Measurements from ENCODE around the gene NPAS4.
"Not testable (repeated sequence)": the region's sequence is repeated elsewhere in the genome, so short reads cannot be mapped to it uniquely, and the experiment has no call there.

Gene NPAS4
- total RNA-seq = 0 to 2.6 (median 0) reads per million in 17 experiments

- no peak for DNase-seq
These were observed at the start of gene NPAS4 for GRCh38 chr11:66420671-66421476. Gene NPAS4 (plus strand): TSS chr11:66421035. CDS start chr11:66421180, 145 bp downstream.

GRCh38 chr11:66371627-66372415 lies 49.0 kb upstream of the NPAS4 start, which contains the start of gene SLC29A2:
Gene SLC29A2 (minus strand): TSS chr11:66371760. CDS start chr11:66371591, 169 bp downstream.
- peak in 3 of 4 experiments; percentile 18 to 57 (median 22) for DNase-seq

- no peak for DNase-seq
These were observed 47.6 kb upstream of the NPAS4 start for GRCh38 chr11:66373265-66373664.

GRCh38 chr11:66373690-66374287 lies 47.0 kb upstream of the NPAS4 start:
- not testable (repeated sequence) for DNase-seq

- DNase-seq = peak in 1 of 4 experiments; percentile 22
These were observed 40.6 kb upstream of the NPAS4 start for GRCh38 chr11:66380264-66380663.

- not testable (repeated sequence) for DNase-seq
These were observed 36.5 kb upstream of the NPAS4 start for GRCh38 chr11:66384316-66384715.

GRCh38 chr11:66386171-66387069 lies 34.4 kb upstream of the NPAS4 start:
- DNase-seq = peak; percentile 87 to 96 (median 92)

GRCh38 chr11:66388780-66389386 lies 32.0 kb upstream of the NPAS4 start:
- peak; percentile 79 to 88 (median 84) for DNase-seq

- no peak for DNase-seq
These were observed 29.5 kb upstream of the NPAS4 start for GRCh38 chr11:66391322-66391721.

- DNase-seq = no peak
These were observed 26.9 kb upstream of the NPAS4 start for GRCh38 chr11:66393954-66394353.

- no peak for DNase-seq
These were observed 13.2 kb upstream of the NPAS4 start for GRCh38 chr11:66407651-66408050.

GRCh38 chr11:66408488-66409214 lies 12.2 kb upstream of the NPAS4 start:
- peak; percentile 87 to 97 (median 94) for DNase-seq

GRCh38 chr11:66409226-66409625 lies 11.6 kb upstream of the NPAS4 start:
- DNase-seq = no peak

- no peak for DNase-seq
These were observed 10.6 kb upstream of the NPAS4 start for GRCh38 chr11:66410191-66410590.

GRCh38 chr11:66411323-66411722 lies 9.5 kb upstream of the NPAS4 start:
- no peak for DNase-seq

- no peak for DNase-seq
These were observed 8.7 kb upstream of the NPAS4 start for GRCh38 chr11:66412110-66412509.

- no peak for DNase-seq
These were observed 7.7 kb upstream of the NPAS4 start for GRCh38 chr11:66413167-66413566.

- DNase-seq = no peak
These were observed 6.5 kb upstream of the NPAS4 start for GRCh38 chr11:66414120-66414934.

GRCh38 chr11:66415423-66415822 lies 5.4 kb upstream of the NPAS4 start:
- DNase-seq = peak in 1 of 4 experiments; percentile 23

- DNase-seq = no peak
These were observed 3.8 kb upstream of the NPAS4 start for GRCh38 chr11:66417000-66417399.
